22Rv1 (cell line): ENCODE data around the gene CACNG4.

Experiments
- H3K27ac ChIP-seq: fragments of 450-650 bp; 2 replicates; pipeline ENCODE4 v1.5.1; 2017
- CTCF ChIP-seq: fragments of 450-650 bp; IDR thresholded peaks from 2 replicates; pipeline ENCODE4 v1.5.1; 2017; ENCODE audit warnings: mild to moderate bottlenecking
- ZFX ChIP-seq: fragments of 450-650 bp; IDR thresholded peaks from 2 replicates; pipeline ENCODE4 v1.6.1; 2017; ENCODE audit warnings: antibody characterized with exemption, borderline replicate concordance

The CACNG4 gene

GRCh38 chr17:66943484-66943883 lies 21.0 kb upstream of the CACNG4 start:
- no peak overlapping the region for H3K27ac ChIP-seq
- TF ChIP-seq CTCF: no peak
- TF ChIP-seq ZFX: no peak

GRCh38 chr17:66944351-66945146 lies 20.0 kb upstream of the CACNG4 start:
- TF ChIP-seq ZFX: no peak
- TF ChIP-seq CTCF: no peak
- H3K27ac ChIP-seq: no peak overlapping the region

- H3K27ac ChIP-seq: no peak overlapping the region
- TF ChIP-seq ZFX (no peak), CTCF (no peak)
Observed at GRCh38 chr17:66945147-66945835, 19.2 kb upstream of the CACNG4 start.

- no peak overlapping the region for H3K27ac ChIP-seq
- TF ChIP-seq CTCF: no peak
- TF ChIP-seq ZFX: no peak
Observed at GRCh38 chr17:66946251-66946650, 18.3 kb upstream of the CACNG4 start.

GRCh38 chr17:66947311-66947710 lies 17.2 kb upstream of the CACNG4 start:
- no peak for TF ChIP-seq CTCF
- TF ChIP-seq ZFX: no peak
- H3K27ac ChIP-seq: no peak overlapping the region

- TF ChIP-seq ZFX: no peak
- TF ChIP-seq CTCF: no peak
- H3K27ac ChIP-seq: no peak overlapping the region
Observed at GRCh38 chr17:66948061-66948750, 16.3 kb upstream of the CACNG4 start.
